ENCODE data around the gene IL21.

DNA sequence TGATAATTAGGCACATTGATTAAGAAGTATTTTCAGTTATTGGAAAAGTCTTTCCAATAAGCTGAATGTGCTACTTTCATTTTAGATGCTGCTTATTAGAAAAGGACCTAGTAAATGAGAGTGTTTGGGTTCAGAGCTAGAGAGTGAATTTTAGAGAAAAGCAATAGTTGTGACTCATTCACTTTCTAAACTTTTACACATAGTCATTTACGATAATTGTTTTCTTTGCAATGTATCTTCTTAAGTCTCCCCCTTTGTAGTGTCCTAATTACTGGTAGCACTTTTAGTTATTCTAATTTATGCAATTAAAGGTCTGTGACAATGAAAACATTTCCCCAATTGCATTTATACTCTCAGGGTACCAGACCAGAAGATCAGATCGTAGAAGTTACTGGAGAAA is 1.3 kb downstream of the IL21 start:
- TF ChIP-seq, protein P1, sequence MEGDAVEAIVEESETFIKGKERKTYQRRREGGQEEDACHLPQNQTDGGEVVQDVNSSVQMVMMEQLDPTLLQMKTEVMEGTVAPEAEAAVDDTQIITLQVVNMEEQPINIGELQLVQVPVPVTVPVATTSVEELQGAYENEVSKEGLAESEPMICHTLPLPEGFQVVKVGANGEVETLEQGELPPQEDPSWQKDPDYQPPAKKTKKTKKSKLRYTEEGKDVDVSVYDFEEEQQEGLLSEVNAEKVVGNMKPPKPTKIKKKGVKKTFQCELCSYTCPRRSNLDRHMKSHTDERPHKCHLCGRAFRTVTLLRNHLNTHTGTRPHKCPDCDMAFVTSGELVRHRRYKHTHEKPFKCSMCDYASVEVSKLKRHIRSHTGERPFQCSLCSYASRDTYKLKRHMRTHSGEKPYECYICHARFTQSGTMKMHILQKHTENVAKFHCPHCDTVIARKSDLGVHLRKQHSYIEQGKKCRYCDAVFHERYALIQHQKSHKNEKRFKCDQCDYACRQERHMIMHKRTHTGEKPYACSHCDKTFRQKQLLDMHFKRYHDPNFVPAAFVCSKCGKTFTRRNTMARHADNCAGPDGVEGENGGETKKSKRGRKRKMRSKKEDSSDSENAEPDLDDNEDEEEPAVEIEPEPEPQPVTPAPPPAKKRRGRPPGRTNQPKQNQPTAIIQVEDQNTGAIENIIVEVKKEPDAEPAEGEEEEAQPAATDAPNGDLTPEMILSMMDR (IDR thresholded peaks at IDR 0.05) = no peak
- no peak for TF ChIP-seq POLR2A (IDR thresholded peaks at IDR 0.05)

Data from right lobe of liver (tissue), 4 donors.